AML-193 (cell line): ENCODE results near the gene IP6K2.
"Not testable (repeated sequence)": the region's sequence is repeated elsewhere in the genome, so short reads cannot be mapped to it uniquely, and the experiment has no call there.

Source experiments
- DNase-seq, 2 experiments: peaks; one replicate each; lab custom pipeline; 2025; lab: John Stamatoyannopoulos, UW

Gene IP6K2

GRCh38 chr3:48733752-48734518 is 16.9 kb upstream of the IP6K2 start:
- not testable (repeated sequence) for DNase-seq

- DNase-seq, result no peak
Observed at GRCh38 chr3:48727511-48727910, 10.5 kb upstream of the IP6K2 start.

- not testable (repeated sequence) for DNase-seq
Observed at GRCh38 chr3:48725185-48725855, 8.3 kb upstream of the IP6K2 start.

GRCh38 chr3:48723725-48724124 is 6.7 kb upstream of the IP6K2 start:
- DNase-seq, result no peak

- not testable (repeated sequence) for DNase-seq
Observed at GRCh38 chr3:48723293-48723692, 6.3 kb upstream of the IP6K2 start.

- DNase-seq, result peak in 1 of 2 experiments; percentile 35
Observed at GRCh38 chr3:48716508-48716981, 476 bp downstream of the IP6K2 start.

GRCh38 chr3:48715174-48715800 is 1.7 kb downstream of the IP6K2 start:
- DNase-seq, result no peak

GRCh38 chr3:48711727-48712126 is 5.3 kb downstream of the IP6K2 start:
- DNase-seq, result no peak

- DNase-seq, result no peak
Observed at GRCh38 chr3:48709051-48709461, 8.0 kb downstream of the IP6K2 start.

GRCh38 chr3:48708481-48708889 is 8.5 kb downstream of the IP6K2 start:
- DNase-seq, result no peak

- DNase-seq, result no peak
Observed at GRCh38 chr3:48707157-48707556, 9.9 kb downstream of the IP6K2 start.

- no peak for DNase-seq
Observed at GRCh38 chr3:48702320-48702920, 14.6 kb downstream of the IP6K2 start.

- DNase-seq, result no peak
Observed at GRCh38 chr3:48700731-48701405, 16.2 kb downstream of the IP6K2 start.

GRCh38 chr3:48698891-48699290 is 18.1 kb downstream of the IP6K2 start:
- no peak for DNase-seq

- no peak for DNase-seq
Observed at GRCh38 chr3:48697952-48698351, 19.1 kb downstream of the IP6K2 start.

GRCh38 chr3:48696601-48697000 is 20.4 kb downstream of the IP6K2 start:
- DNase-seq, result no peak

GRCh38 chr3:48696156-48696555 is 20.9 kb downstream of the IP6K2 start:
- DNase-seq, result no peak

- DNase-seq, result no peak
Observed at GRCh38 chr3:48695393-48695753, 21.6 kb downstream of the IP6K2 start.

GRCh38 chr3:48694610-48695392 is 22.2 kb downstream of the IP6K2 start:
- no peak for DNase-seq

GRCh38 chr3:48693826-48694225 is 23.2 kb downstream of the IP6K2 start:
- no peak for DNase-seq

GRCh38 chr3:48692551-48692950 is 24.5 kb downstream of the IP6K2 start:
- no peak for DNase-seq
